Hematopoietic multipotent progenitor cell treated with erythropoietin and hydrocortisone succinate and interleukin-3 and kit ligand, for 4 days (in vitro differentiated cells): ENCODE data around the gene NISCH.

Experiments used
- DNase-seq: peaks from one replicate; pipeline ENCODE4 v3.0.0-alpha.2; 2015

NISCH gene

GRCh38 chr3:52472239-52473000, 17.0 kb downstream of the NISCH start:
- DNase-seq = no peak

DNA sequence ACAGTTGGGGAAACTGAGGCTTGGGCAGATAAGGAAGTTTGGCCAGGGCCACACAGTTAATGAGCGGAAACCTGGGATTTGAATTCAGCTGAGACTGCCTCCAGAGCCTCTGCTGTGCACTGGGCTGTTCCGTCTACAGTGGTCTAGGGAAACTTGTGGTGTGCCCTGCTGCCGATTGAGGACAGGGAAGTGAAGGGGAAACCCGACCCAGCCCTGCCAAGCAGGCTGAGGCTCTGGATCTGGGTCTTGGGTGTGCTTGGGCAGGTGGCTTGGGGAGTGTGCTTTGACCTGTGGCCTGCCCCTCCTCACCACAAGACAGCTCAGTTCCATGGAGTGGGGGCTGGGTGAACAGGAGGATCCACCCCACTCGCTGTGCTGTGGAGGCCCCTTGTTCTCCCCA, 17.6 kb downstream of the NISCH start:
- DNase-seq = no peak

GRCh38 chr3:52477076-52477795, 21.8 kb downstream of the NISCH start:
- no peak for DNase-seq

DNA sequence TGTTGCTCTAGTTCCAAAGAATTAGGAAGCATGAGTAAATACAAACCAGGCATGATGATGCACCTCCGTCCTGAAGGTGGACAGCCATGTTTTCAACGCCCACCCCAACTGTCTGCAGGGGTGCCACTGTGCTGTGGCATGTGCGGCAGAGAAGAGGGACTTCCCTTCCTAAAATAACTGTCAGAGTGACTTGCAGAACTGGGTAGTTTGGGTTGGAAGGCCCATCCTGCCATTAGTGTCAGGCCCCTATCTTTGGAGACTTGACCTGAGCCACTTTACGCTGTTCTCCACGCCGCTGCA, 22.3 kb downstream of the NISCH start:
- no peak for DNase-seq

- DNase-seq = no peak
These were observed 23.9 kb downstream of the NISCH start for GRCh38 chr3:52479037-52479876.

DNA sequence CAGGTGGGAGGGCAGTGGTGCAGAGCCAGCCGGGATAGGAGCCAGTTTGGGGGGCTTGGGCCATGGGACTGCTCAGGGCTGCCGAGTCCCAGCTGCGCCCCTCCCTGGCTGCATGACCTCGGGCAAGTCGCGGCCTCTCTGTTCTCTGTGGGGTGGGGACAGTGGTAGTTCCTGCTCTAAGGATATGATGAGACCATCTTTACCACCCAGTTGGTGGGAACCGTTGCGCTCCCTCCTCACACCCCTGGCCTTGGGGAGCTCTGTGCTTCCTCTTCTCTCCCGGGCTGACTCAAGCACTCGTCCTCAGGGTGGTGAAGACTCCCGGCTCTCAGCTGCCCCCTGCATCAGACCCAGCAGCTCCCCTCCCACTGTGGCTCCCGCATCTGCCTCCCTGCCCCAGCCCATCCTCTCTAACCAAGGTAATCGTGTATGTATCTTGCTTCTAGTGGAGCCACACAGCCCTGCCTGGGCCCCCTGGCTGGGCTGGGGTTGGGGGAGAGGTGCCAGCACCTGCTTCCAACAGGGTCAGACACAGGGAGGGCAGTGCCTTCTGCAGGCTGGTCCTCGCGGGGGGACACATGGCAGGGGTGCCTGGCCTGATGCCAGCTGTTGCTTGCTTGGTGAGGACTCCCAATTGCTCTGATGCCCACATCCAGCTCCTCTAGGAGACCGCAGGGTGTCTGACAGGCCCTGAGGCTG, 24.6 kb downstream of the NISCH start:
- no peak for DNase-seq

DNA sequence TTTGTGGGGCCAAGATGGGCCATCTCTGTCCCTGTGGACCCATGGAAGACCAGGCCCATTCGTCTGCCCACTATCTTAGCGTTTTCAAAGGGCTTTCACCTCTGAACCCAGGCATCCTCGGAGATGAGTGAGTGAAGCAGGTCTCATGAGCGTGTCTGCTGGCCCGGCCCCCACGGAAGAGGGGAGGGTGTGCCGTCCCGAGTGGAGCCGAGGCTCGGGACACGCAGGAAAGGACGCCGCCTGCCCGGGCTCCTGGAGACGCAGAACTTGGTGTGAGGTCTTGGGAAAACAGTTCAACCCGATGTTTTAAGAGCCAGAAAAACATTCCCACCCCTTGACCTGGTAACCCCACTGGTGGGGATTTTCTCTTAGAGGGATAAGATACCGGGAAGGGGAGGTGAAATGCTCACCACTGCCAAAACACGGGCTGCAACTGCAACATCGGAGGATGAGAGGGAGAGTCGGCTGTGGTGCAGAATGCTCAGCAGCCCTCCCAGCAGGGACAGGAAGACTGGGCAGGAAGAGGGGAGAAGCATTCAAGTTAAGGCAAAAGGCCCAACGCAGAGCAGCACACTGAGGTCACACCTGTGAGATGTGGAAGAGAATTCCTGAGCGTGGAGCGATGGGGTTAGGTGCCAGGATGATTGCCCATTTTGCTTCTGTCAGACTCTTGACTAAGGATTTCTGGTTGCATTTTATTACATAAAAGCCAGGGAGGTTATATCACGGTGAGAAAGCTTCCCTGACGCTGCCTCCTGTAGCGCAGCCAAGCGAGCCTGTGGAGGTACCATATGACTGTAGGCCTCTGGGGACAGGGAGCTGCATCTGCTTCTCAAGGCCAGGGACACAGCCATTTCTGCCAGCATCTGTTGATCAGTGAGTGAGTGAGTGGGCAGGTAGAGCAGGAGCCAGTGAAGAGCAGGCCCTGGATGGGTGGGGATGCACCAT, 25.6 kb downstream of the NISCH start:
- no peak for DNase-seq

GRCh38 chr3:52481819-52482521, 26.6 kb downstream of the NISCH start:
- DNase-seq = peak; percentile 36

- DNase-seq = no peak
These were observed 27.7 kb downstream of the NISCH start for GRCh38 chr3:52483081-52483480.

- DNase-seq = no peak
These were observed 28.4 kb downstream of the NISCH start for GRCh38 chr3:52483577-52484381.

DNA sequence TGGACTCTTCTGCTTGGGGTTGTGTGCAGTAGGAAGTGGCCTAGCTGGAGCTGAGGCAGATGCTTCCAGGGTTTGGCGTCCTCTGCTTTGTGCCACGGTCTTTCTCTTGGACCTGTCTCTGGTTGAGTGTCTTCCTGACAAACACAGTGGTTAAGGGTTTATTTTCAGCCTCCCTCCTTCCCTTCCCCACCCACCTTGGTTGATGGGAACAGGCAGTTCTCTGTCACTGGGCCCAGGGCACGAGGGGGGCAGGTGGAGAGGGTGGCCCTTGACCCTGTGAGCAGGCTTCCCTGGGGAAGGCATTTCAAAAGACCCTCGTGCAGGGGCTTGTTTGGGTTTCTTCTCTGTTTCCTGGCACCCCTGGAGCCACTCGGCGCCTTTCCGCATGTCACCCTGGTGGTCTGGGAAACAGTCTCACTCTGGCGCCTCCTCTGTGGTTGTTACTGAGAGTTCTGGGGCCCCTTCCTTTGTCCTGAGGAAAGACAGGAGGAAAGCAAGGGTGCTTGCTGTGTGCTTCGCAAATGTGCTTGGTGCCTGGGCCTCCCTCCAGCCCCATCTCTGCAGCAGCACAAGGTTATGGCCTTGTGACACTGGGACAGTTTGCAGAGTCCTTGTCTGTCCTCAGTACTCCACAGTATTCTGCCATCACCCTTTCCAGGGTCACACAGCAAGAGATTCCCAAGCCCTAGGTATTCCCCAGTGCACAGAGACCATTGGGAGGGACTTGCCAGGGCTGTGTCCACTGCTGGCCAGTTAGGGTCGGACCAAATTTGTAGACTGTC, 29.5 kb downstream of the NISCH start:
- DNase-seq = no peak

GRCh38 chr3:52487050-52487787, 31.8 kb downstream of the NISCH start:
- DNase-seq = no peak

GRCh38 chr3:52487788-52488691, 32.6 kb downstream of the NISCH start:
- DNase-seq = no peak

DNA sequence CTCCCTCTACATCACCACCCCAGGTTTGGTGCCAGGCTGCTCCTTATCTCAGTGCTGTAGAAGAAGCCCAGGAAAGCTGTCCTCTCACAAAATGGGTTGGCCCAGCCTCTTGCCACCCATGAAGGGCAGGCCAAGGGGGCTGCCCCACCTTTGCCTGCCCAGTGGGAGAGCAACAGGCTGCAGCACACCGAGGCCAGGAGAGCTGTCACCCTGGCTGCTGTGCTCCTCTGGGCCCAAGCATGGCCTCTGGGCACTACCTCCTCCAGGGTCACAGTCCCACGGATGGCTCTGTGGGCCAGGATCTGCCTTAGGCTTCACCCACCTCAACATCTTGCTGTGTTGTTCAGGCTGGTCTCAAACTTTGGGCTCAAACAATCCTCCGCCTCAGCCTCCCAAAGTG, 33.3 kb downstream of the NISCH start:
- no peak for DNase-seq

DNA sequence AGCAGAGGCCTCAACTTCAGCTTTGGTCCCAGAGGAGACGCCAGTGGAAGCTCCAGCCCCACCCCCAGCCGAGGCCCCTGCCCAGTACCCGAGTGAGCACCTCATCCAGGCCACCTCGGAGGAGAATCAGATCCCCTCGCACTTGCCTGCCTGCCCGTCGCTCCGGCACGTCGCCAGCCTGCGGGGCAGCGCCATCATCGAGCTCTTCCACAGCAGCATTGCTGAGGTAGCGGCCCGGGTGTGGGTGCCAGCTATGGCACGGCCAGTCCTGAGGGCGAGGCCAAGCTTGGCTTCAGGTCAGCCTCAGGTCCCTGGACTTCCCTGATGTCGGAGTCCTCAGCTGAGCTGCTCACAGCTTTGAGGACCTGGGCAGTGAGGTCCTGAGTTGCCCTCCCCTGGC, 34.0 kb downstream of the NISCH start:
- DNase-seq = no peak

DNA sequence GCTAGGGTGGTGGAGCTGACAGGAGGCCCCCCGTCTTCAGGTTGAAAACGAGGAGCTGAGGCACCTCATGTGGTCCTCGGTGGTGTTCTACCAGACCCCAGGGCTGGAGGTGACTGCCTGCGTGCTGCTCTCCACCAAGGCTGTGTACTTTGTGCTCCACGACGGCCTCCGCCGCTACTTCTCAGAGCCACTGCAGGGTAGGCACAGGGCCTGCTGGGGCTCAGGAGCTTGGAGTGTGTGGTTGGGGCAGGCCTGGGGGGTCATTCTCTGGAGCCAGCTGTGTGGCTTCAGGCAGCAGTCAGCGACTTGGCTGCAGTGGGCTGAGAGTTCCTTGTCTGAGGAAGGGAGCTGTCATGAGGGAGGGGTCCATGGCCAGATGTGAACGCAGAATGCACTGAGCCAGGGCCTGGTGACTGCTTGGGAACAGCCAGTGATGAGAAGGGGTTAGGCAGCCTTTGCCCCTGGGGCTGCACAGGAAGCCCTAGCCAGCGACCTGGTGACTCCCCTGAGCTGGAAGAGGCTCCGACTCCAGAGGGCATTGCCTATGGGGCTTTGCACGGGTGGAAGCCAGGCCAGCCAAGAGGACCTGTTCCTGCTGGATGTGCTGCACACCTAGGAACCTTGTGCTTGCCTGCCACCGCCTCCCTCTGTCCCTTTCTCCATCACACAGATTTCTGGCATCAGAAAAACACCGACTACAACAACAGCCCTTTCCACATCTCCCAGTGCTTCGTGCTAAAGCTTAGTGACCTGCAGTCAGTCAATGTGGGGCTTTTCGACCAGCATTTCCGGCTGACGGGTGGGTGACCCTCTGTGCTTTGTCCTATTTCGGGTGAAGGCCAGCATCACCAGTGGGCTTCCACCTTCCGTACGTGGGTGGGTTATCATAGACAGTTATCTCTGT, 34.9 kb downstream of the NISCH start:
- no peak for DNase-seq
